Epidermal melanocyte (primary cell): ENCODE data around the gene DRD3.

Experiments used
- DNase-seq: peaks from one replicate; pipeline ENCODE4 v3.0.0; 2011; ENCODE audit warnings: low spot score; ENCODE audit not compliant: insufficient read length

The DRD3 gene

GRCh38 chr3:114179575-114179974, 723 bp upstream of the DRD3 start:
- DNase-seq, result no peak

- no peak for DNase-seq
Observed at GRCh38 chr3:114176890-114177289, 2.0 kb downstream of the DRD3 start.

- DNase-seq, result no peak
Observed at GRCh38 chr3:114176487-114176886, 2.4 kb downstream of the DRD3 start.

GRCh38 chr3:114175204-114175987, 3.5 kb downstream of the DRD3 start:
- no peak for DNase-seq

GRCh38 chr3:114171677-114172076, 7.2 kb downstream of the DRD3 start:
- DNase-seq, result no peak

GRCh38 chr3:114168150-114168549, 10.7 kb downstream of the DRD3 start:
- DNase-seq, result no peak

GRCh38 chr3:114157321-114157720, 21.5 kb downstream of the DRD3 start:
- no peak for DNase-seq

- no peak for DNase-seq
Observed at GRCh38 chr3:114155370-114155821, 23.5 kb downstream of the DRD3 start.

- no peak for DNase-seq
Observed at GRCh38 chr3:114154321-114154821, 24.5 kb downstream of the DRD3 start.

GRCh38 chr3:114152519-114153151, 26.2 kb downstream of the DRD3 start:
- DNase-seq, result peak; percentile 43

GRCh38 chr3:114151091-114151490, 27.8 kb downstream of the DRD3 start:
- no peak for DNase-seq

GRCh38 chr3:114147251-114147650, 31.6 kb downstream of the DRD3 start:
- DNase-seq, result no peak

GRCh38 chr3:114144909-114145688, 33.8 kb downstream of the DRD3 start:
- peak; percentile 45 for DNase-seq

GRCh38 chr3:114143817-114144216, 35.0 kb downstream of the DRD3 start:
- no peak for DNase-seq

- DNase-seq, result no peak
Observed at GRCh38 chr3:114139836-114140235, 39.0 kb downstream of the DRD3 start.

- no peak for DNase-seq
Observed at GRCh38 chr3:114133947-114134346, 44.9 kb downstream of the DRD3 start.

GRCh38 chr3:114132500-114132899, 46.4 kb downstream of the DRD3 start:
- no peak for DNase-seq

GRCh38 chr3:114128826-114129225, 50.0 kb downstream of the DRD3 start:
- DNase-seq, result no peak

GRCh38 chr3:114128231-114128630, 50.6 kb downstream of the DRD3 start:
- no peak for DNase-seq

- DNase-seq, result no peak
Observed at GRCh38 chr3:114127517-114127916, 51.3 kb downstream of the DRD3 start.

GRCh38 chr3:114126461-114126860, 52.4 kb downstream of the DRD3 start:
- no peak for DNase-seq
